ENCODE measurements around the gene TLR6.

- TF ChIP-seq REST (IDR thresholded peaks at IDR 0.05; ENCODE audit: low read depth, low read length) = no peak
- TF ChIP-seq RAD21 (IDR thresholded peaks at IDR 0.05; ENCODE audit: insufficient read depth, low read depth, low read length) = no peak
- no peak for TF ChIP-seq CTCF (IDR thresholded peaks at IDR 0.05 in 2 of 3, conservative IDR thresholded peaks at IDR 0.05 in 1 of 3; ENCODE audit: control insufficient read depth in 2 of 3, extremely low read depth in 1 of 3, insufficient read depth in 1 of 3, low read depth in 3 of 3, low read length in 3 of 3)
- TF ChIP-seq FOXM1 (IDR thresholded peaks at IDR 0.05; ENCODE audit: low read depth, low read length) = no peak
- no peak for TF ChIP-seq SIX5 (IDR thresholded peaks at IDR 0.05; ENCODE audit: low read depth, low read length, severe bottlenecking)
- no peak for TF ChIP-seq SUZ12 (IDR thresholded peaks at IDR 0.05; ENCODE audit: unreplicated experiment)
- TF ChIP-seq ESRRA (IDR thresholded peaks at IDR 0.05; ENCODE audit: low read length) = no peak
- TF ChIP-seq POLR2A (IDR thresholded peaks at IDR 0.05; ENCODE audit: low read depth, low read length) = no peak
- TF ChIP-seq NR2F1 (conservative IDR thresholded peaks at IDR 0.05) = no peak
These were observed 20.0 kb upstream of the TLR6 start for GRCh38 chr4:38876636-38877035.
